HG02852 (cell line): Measurements from ENCODE around the gene MFSD6.

ENCODE experiments used
- ATAC-seq: cut with Tn5 transposase; IDR thresholded peaks from one replicate; pipeline ENCODE4 v1.9.1; 2021; ENCODE audit warnings: mild to moderate bottlenecking, moderate library complexity; ENCODE audit not compliant: unreplicated experiment

MFSD6 gene

GRCh38 chr2:190527214-190527613 lies 119.1 kb downstream of the MFSD6 start:
- no peak for ATAC-seq

GRCh38 chr2:190527918-190528317 lies 119.8 kb downstream of the MFSD6 start:
- no peak for ATAC-seq

GRCh38 chr2:190528521-190529001 lies 120.4 kb downstream of the MFSD6 start:
- ATAC-seq: no peak

DNA sequence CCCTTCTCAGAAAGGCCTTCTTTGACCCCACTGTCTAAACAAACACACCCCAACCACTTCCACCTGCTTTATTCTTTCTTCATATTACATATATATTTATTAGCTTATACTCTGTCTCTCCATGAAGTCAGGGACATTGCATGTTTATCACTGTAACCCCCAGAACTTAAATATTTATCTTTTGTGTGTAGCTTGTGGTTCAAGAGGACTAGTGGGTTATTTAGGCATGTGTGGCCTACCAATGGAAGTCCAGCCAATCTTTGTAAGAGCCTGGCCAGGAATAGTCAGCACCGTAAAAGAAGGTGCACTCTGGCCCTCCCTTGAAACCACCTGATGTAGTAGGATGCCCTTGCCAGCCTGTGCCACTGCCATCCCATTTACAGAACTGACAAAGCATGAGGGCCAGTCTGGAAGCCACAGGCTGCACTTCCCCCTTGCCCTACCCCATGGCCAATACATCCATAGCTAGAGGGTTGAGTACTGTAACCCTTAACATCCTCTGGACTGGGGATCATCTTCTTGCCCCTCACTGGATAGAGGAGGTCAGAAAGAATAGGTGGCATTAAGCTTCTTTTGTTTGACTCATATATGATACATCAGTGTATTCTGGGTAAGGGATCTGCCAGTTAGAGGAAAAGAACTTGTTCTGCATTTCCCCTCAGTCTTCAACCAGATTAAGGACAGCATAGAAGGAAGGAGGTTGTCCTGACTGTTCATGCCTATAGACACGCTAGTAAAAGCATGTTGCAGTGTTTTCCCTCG lies 121.5 kb downstream of the MFSD6 start:
- ATAC-seq: no peak

GRCh38 chr2:190530248-190530900 lies 122.2 kb downstream of the MFSD6 start:
- ATAC-seq: no peak

DNA sequence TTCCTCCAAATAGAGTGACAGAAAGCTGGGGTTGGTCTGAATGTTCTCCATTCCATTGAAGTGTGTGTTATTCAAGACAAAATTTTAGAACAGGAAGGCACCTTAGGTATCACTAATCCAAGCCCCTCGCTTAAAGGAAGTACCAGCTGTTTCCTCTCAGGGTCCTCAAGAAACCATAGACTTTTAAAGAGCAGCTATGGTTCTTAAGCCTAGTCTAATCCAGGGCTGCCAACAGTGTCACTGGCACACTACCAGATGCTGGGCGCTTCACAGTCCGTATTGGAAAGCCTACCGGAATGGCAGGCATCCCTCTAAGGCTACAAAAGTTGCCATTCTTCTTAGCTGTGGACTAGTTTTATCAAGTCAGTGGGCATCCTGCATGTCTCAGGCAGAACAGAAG lies 124.4 kb downstream of the MFSD6 start:
- no peak for ATAC-seq

GRCh38 chr2:190533175-190533967 lies 125.2 kb downstream of the MFSD6 start:
- no peak for ATAC-seq

DNA sequence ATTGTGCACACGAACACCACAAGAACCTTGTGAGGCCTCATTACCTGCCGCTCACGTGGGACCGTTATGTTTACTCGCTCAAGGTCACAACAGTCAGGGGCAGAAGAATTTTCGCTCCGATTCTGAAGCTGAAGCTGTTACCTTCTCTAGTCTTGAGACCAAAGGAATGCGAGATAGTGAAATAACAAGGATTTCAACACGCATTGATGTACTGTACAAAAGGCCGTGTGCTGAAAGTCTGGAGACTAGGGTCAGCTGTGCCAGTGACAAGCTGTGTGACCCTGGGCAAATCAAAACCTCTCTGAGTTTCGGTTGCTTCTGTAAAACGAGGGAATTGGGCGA lies 125.8 kb downstream of the MFSD6 start:
- peak; percentile 20 for ATAC-seq

DNA sequence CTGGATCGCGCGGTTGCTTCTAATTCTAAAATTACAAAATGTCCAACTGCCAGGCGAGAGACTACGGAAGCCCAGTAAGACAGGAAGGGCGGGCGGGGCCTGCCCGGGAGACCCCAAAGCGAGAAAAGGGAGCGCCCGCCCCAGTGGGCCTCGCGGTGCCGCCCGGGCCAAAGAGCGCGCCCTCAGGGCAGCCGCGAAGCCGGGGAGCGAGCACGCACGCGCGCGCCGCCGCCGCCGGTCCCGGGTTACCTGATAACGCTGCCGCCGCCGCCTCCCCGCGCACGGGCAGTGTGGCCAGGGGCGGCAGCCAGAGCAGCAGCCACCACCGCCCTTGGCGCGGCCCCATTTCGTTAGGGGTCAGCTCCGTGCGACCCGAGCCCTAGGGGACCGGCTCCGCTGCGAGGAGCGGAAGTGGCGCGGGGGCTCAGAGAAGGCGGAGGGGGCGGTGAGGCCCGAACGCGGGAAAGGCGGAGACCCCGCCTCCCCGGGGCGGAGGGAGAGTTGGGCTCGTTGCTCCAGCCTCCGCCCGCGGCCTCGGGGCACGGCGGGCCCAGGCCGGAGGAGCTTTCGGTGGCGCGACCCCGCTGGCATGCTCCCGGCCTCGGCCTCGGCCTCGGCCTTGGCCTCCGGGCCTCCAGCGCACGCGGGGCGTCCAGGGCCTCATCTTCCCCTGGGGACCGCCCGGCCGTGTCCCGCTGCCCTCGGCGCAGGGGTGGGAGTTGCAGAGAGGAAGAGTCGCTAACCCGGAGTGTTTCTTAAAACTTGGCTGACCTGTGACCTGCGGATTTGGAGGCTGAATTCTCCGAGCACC lies 126.4 kb downstream of the MFSD6 start, which contains the start of gene NEMP2:
NEMP2 (minus strand) TSS at position 413 of the 811 bp plus-strand sequence; CDS start at position 346, 67 bp downstream.
- peak; percentile 70 for ATAC-seq

DNA sequence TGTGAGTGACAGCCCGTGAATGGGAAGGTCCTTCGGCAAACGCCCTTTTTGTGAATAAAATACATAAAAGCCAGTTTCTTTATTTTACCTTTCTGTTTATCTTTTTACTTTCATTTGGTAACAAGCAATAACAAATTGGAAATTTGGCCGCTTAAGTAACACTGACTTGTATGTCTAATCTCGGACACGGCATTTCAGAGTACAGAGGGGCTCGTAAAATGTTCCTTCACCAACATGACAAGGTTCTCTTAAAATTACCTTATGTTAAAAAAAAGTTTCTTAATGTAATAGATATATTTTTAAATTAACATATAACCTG lies 126.9 kb downstream of the MFSD6 start:
- no peak for ATAC-seq

- no peak for ATAC-seq
Observed at GRCh38 chr2:190535586-190535985, 127.4 kb downstream of the MFSD6 start.

- ATAC-seq: no peak
Observed at GRCh38 chr2:190537765-190538164, 129.6 kb downstream of the MFSD6 start.

GRCh38 chr2:190538201-190538600 lies 130.0 kb downstream of the MFSD6 start:
- ATAC-seq: no peak

DNA sequence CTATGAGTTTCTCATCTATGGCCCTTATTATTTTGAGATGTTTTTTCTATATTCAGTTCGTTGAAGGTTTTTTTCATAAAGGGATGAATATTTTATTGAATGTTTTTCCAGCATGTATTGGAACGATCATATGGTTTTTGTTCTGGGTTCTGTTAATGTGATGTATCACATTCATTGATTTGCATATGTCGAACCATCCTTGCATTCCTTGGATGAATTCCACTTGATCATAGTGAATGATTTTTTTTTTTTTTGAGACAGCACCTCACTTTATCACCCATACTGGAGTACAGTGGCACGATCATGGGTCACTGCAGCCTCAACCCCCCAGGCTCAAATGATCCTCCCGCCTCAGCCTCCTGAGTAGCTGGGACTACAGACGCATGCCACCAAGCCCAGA lies 131.9 kb downstream of the MFSD6 start:
- ATAC-seq: no peak

DNA sequence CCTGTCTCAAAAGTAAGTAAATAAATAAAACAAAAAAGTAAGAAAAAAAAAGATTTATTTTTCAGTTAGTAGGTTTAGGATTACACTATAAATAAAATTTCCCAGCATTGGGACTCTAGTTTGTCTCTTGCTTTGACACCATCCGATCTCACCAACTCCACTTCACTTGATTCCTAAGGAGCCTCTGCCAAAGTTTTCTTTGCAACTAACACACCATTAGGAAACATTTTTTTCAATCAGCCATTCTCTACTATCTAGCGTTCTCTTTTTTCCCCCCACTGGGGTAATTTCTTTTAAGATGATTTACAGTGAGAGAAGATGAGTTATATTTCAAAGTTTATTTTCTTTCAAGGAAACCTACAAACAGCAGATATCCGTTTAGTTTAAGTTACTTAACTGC lies 136.9 kb downstream of the MFSD6 start:
- ATAC-seq: no peak

- ATAC-seq: no peak
Observed at GRCh38 chr2:190545555-190546385, 137.6 kb downstream of the MFSD6 start.

DNA sequence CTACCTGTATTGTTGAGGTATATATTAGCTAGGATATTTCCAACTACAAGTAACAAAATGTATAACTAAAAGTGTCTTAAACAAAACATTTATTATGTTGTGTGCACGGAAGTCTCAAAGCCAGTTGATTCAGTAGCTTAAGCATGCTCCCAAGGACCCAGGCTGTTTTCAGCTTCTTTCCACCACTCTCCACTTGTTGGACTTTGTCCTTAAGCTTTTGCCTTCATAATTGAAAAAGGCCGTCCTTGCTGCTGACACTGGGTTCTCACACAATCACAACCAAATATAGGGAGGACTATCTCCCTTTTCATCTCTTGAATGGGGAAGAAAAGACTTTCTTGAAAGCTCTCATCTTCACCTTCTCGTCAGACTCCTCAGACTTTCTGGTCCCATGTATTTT lies 138.6 kb downstream of the MFSD6 start:
- ATAC-seq: no peak

DNA sequence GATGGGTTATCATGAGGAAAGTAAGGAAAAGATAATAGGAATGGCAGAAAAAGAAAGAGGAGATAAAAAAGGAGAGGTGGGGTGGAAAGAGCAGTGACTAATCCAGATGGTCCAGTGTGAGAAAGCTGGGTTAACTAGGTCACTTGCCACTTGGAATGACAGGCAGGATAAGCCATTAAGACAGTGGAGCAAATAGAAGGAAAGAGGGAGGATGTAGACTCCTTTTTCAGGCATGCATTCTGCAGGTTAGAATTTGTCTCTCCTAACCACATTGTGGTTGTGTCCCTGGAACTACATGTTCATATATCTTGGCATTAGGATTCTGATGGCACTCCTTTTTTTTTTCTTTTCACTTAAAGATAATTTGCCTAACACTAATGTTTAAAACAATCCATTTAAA lies 139.7 kb downstream of the MFSD6 start:
- no peak for ATAC-seq

GRCh38 chr2:190550137-190550536 lies 142.0 kb downstream of the MFSD6 start:
- ATAC-seq: no peak
